PC-3 (cell line): ENCODE measurements around the gene MAP7D1.

Source experiments
- CTCF ChIP-seq: fragments of 300-600 bp; sonication (generic); conservative IDR thresholded peaks from 2 replicates; pipeline ENCODE4 v1.5.1; 2017; ENCODE audit warnings: antibody characterized with exemption, low read depth, mild to moderate bottlenecking, low read length
- EZH2 ChIP-seq: fragments of 300-600 bp; sonication (generic); IDR thresholded peaks from one replicate; pipeline ENCODE4 v1.6.1; 2017; ENCODE audit warnings: antibody characterized with exemption, mild to moderate bottlenecking, low read length; ENCODE audit not compliant: unreplicated experiment

GRCh38 chr1:36154335-36154734 is 1.6 kb upstream of the MAP7D1 start:
- TF ChIP-seq EZH2 (no peak), CTCF (no peak)
